ENCODE results near the gene KNG1.

Gene KNG1

GRCh38 chr3:186760897-186761447, 43.8 kb downstream of the KNG1 start:
- no peak overlapping the region for H3K4me3 ChIP-seq (ENCODE audit: control insufficient read depth, low read depth, low read length)
- TF ChIP-seq, protein P1, sequence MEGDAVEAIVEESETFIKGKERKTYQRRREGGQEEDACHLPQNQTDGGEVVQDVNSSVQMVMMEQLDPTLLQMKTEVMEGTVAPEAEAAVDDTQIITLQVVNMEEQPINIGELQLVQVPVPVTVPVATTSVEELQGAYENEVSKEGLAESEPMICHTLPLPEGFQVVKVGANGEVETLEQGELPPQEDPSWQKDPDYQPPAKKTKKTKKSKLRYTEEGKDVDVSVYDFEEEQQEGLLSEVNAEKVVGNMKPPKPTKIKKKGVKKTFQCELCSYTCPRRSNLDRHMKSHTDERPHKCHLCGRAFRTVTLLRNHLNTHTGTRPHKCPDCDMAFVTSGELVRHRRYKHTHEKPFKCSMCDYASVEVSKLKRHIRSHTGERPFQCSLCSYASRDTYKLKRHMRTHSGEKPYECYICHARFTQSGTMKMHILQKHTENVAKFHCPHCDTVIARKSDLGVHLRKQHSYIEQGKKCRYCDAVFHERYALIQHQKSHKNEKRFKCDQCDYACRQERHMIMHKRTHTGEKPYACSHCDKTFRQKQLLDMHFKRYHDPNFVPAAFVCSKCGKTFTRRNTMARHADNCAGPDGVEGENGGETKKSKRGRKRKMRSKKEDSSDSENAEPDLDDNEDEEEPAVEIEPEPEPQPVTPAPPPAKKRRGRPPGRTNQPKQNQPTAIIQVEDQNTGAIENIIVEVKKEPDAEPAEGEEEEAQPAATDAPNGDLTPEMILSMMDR (IDR thresholded peaks at IDR 0.05; ENCODE audit: control insufficient read depth, insufficient read depth, low read depth, low read length, missing control alignments), result no peak
- no peak for DNase-seq (ENCODE audit: low read depth)

DNA sequence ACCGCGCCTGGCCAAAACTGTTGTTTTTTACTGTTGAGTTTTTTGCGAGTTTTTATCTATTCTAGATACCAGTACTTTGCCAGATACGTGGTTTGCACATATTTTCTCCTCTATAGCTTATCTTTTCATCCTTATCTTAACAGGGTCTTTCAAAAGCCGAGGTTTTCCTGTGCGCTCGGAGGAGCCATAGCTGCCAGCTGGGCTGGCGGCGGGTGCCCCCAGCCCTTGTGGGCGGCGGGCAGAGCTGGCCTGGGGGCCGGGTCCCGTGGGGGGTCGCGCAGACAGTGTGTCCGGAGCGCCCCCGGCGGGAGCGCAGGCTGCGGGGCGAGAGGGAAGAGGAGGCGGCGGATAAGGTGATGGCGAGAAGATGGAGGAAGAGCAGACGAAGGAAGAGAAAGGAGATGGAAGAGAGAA, 55.1 kb downstream of the KNG1 start:
- H3K4me3 ChIP-seq (ENCODE audit: control insufficient read depth, low read depth, low read length), result peak overlapping the region; percentile 35
- no peak for DNase-seq (ENCODE audit: low read depth)
- TF ChIP-seq, protein P1 (IDR thresholded peaks at IDR 0.05; ENCODE audit: control insufficient read depth, insufficient read depth, low read depth, low read length, missing control alignments), result no peak

DNA sequence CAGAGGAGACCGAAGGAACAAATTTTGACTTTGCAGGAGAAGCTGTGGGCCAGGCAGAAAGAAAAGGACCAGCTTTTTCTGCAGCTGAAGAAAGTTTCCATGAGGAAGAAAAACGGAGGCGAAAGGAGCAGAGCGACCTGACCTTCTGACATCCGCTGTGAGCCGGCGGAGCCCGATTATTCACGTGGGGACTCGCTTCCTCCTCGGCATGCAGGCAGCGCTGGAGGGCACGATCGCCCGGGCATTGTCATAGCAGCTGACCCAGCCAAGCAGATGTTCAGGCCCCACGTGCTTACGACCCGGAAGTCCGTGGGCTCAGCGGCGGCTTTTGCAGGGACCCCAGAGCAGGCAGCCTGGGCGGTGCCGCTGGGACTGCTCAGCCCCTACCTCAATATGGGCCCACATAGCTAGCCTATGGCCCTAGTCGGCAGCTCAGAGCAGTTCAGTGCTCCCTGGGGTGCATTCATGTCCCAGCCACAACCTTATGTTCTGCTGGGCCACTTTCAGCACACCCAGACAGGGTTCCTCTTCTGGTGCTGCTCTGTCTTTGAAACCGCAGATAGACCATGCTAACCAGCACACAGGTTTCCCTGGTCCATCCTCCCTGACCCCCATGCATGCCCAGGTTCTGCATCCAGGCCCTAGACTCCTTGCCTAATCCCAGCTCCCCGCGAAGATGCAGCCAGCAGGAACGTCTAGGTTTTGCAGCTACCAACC, 55.7 kb downstream of the KNG1 start:
- peak overlapping the region; percentile 35 for H3K4me3 ChIP-seq (ENCODE audit: control insufficient read depth, low read depth, low read length)
- no peak for DNase-seq (ENCODE audit: low read depth)
- TF ChIP-seq, protein P1 (IDR thresholded peaks at IDR 0.05; ENCODE audit: control insufficient read depth, insufficient read depth, low read depth, low read length, missing control alignments), result no peak

DNA sequence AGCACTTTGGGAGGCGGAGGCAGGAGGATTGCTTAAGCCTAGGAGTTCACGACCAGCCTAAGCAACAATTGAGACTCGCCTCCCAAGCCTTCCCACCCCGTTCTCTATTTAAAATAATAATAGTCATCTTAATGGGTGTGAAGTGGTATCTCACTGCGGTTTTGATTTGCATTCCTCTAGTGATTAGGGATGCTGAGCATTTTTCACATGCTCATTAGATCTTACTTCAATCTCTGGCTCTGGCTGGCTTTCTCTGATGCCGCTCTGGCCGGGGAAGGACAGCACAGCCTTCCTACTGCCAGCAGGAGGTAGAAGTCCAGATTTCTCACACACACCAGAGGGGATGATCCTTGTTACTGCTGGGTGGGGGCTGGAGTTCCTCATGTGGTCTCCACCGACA, 58.8 kb downstream of the KNG1 start:
- no peak overlapping the region for H3K4me3 ChIP-seq (ENCODE audit: control insufficient read depth, low read depth, low read length)
- DNase-seq (ENCODE audit: low read depth), result no peak
- TF ChIP-seq, protein P1 (IDR thresholded peaks at IDR 0.05; ENCODE audit: control insufficient read depth, insufficient read depth, low read depth, low read length, missing control alignments), result no peak

GRCh38 chr3:186779204-186779603, 62.0 kb downstream of the KNG1 start:
- no peak overlapping the region for H3K4me3 ChIP-seq (ENCODE audit: control insufficient read depth, low read depth, low read length)
- DNase-seq (ENCODE audit: low read depth), result no peak
- TF ChIP-seq, protein P1 (IDR thresholded peaks at IDR 0.05; ENCODE audit: control insufficient read depth, insufficient read depth, low read depth, low read length, missing control alignments), result no peak

- TF ChIP-seq, protein P1 (IDR thresholded peaks at IDR 0.05; ENCODE audit: control insufficient read depth, insufficient read depth, low read depth, low read length, missing control alignments), result no peak
- peak overlapping the region; percentile 83 for H3K4me3 ChIP-seq (ENCODE audit: control insufficient read depth, low read depth, low read length)
- no peak for DNase-seq (ENCODE audit: low read depth)
Measured at GRCh38 chr3:186782542-186783057, 65.4 kb downstream of the KNG1 start.
